Progenitor cell of endocrine pancreas (in vitro differentiated cells): ENCODE measurements around the gene CREB3L1. TPM values are rescaled to one million over a fixed set of nuclear protein-coding genes. Genes with fewer than 3 reads are reported as not detected.

Source experiments
- DNase-seq: peaks from one replicate; pipeline ENCODE4 v3.0.0; 2021; ENCODE audit warnings: low spot score; ENCODE audit not compliant: unreplicated experiment
- H3K27ac Mint-ChIP-seq: 2 replicates; pipeline ENCODE4 v1.8.0; 2021; ENCODE audit warnings: mild to moderate bottlenecking, moderate library complexity, mixed read lengths
- H3K27me3 Mint-ChIP-seq: 2 replicates; pipeline ENCODE4 v1.8.0; 2021; ENCODE audit warnings: mixed read lengths
- H3K36me3 Mint-ChIP-seq: 2 replicates; pipeline ENCODE4 v1.8.0; 2022; ENCODE audit warnings: mixed read lengths; ENCODE audit not compliant: insufficient read depth
- H3K4me1 Mint-ChIP-seq: 2 replicates; pipeline ENCODE4 v1.8.0; 2021; ENCODE audit warnings: low read depth, mixed read lengths
- H3K4me3 Mint-ChIP-seq: 2 replicates; pipeline ENCODE4 v1.8.0; 2021; ENCODE audit warnings: low read depth, mild to moderate bottlenecking, moderate library complexity, mixed read lengths
- H3K9me3 Mint-ChIP-seq: 2 replicates; pipeline ENCODE4 v1.8.0; 2021; ENCODE audit warnings: low read depth, mixed read lengths
- total RNA-seq: library from RNA; stranded (reverse); gene quantifications from 2 replicates; pipeline ENCODE4 v1.2.1, GENCODE V29; 2021
- TF ChIP-seq, protein P1 (sequence below): fragments of 200-600 bp; sonication (generic); IDR thresholded peaks from one replicate; pipeline ENCODE4 v1.5.0; 2021; ENCODE audit warnings: antibody characterized with exemption, mild to moderate bottlenecking; ENCODE audit not compliant: unreplicated experiment

The CREB3L1 gene
- total RNA-seq, 1 donor from 2014 or later, result 9.6 TPM

DNA sequence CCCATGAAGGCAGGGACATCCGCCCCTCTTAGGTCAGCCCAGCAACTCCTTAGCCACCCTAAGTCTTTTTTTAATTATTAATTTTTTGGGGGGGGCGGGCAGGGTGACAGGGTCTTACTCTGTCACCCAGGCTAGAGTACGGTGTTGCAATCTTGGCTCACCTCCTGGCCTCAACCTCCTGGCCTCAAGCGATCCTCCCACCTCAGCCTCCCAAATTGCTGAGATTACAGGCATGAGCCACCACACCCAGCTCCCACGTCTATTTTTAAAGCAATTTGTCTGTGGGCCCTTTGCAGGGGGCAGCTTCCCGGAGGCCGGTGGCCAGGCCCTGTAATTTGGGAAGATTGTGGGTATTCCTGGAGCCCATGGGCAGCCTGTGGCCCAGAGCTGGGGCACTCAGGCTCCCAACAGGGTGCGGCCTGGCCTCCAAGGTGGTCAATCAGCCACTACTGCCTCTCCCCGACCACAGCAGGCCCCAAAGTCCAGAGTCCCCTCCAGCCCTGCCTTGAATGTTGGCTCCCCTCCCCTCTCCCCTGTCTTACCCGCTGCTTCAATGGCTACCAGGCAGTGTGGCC lies 27.2 kb downstream of the CREB3L1 start:
- no peak for DNase-seq
- TF ChIP-seq, protein P1, sequence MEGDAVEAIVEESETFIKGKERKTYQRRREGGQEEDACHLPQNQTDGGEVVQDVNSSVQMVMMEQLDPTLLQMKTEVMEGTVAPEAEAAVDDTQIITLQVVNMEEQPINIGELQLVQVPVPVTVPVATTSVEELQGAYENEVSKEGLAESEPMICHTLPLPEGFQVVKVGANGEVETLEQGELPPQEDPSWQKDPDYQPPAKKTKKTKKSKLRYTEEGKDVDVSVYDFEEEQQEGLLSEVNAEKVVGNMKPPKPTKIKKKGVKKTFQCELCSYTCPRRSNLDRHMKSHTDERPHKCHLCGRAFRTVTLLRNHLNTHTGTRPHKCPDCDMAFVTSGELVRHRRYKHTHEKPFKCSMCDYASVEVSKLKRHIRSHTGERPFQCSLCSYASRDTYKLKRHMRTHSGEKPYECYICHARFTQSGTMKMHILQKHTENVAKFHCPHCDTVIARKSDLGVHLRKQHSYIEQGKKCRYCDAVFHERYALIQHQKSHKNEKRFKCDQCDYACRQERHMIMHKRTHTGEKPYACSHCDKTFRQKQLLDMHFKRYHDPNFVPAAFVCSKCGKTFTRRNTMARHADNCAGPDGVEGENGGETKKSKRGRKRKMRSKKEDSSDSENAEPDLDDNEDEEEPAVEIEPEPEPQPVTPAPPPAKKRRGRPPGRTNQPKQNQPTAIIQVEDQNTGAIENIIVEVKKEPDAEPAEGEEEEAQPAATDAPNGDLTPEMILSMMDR, result no peak
- Mint-ChIP-seq H3K4me3 (no peak overlapping the region), H3K9me3 (no peaks in the 10 kb centered on the region), H3K36me3 (no peaks in the 10 kb centered on the region), H3K4me1 (peaks cover 10% of the 10 kb centered on the region), H3K27me3 (no peaks in the 10 kb centered on the region), H3K27ac (no peak overlapping the region)

DNA sequence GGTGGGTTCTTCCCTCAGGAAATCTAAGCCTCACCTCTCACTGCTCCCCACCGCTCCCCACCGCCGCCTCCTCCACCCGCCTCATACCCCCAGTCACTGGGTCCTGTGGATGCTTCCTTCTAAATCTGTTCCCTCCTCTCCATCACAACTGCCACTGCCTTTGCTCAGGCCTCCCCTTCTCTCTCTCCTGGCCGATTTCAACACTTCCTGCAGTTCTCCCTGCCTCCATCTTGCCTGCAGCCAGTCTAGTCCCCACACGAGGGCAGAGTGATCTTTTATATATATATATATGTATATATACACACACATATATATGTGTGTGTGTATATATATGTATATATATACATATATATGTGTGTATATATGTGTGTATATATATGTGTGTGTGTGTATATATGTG lies 27.8 kb downstream of the CREB3L1 start:
- H3K4me1 Mint-ChIP-seq, result peaks cover 10% of the 10 kb centered on the region
- H3K9me3 Mint-ChIP-seq, result no peaks in the 10 kb centered on the region
- DNase-seq, result no peak
- H3K36me3 Mint-ChIP-seq, result no peaks in the 10 kb centered on the region
- TF ChIP-seq, protein P1, result no peak
- peak overlapping the region; percentile 59 for H3K27ac Mint-ChIP-seq
- no peak overlapping the region for H3K4me3 Mint-ChIP-seq
- no peaks in the 10 kb centered on the region for H3K27me3 Mint-ChIP-seq

DNA sequence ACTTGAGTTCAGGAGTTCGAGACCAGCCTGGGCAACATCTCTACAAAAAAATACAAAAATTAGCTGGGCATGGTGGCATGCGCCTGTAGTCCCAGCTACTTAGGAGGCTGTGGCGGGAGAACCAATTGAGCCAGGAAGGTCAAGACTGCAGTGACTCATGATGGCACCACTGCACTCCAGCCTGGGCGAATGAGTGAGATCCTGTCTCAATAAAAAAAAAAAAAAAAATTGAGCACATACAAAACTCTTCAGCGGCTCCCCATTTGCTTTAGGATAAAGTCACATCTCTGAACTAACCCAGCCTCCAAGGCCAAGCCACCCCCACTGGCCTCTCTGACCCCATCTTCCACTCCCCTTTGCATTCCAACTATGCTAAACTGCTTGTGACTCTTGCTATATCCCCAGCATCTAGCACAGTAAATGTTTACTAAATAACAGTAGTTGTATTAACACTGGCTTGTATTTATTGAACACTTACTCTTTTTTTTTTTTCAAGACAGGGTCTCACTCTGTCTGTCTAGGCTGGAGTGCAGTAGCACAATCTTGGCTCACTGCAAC lies 28.9 kb downstream of the CREB3L1 start:
- TF ChIP-seq, protein P1, result no peak
- no peak for DNase-seq
- Mint-ChIP-seq H3K4me3 (no peak overlapping the region), H3K9me3 (no peaks in the 10 kb centered on the region), H3K36me3 (peaks cover 1% of the 10 kb centered on the region), H3K27me3 (no peaks in the 10 kb centered on the region), H3K27ac (no peak overlapping the region), H3K4me1 (peaks cover 10% of the 10 kb centered on the region)

DNA sequence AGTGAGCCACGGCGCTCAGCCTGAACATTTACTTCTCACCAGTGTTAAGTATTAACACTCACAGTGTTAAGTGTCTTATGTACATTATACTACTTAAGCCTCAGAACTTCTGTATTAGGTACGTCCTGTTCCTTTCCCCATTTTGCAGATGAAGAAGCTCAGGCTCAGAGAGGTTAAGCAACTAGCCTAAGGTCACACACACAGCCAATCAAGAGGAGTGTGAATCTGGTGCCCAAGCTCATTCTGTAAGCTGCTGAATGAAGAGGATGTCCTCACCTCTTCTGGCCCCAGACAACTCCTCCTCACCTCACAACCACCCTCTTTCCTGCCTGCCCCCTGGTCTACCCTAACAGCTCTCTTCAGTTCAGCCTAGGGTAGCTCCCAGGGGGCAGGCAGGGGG lies 29.9 kb downstream of the CREB3L1 start:
- H3K4me3 Mint-ChIP-seq, result no peak overlapping the region
- H3K27ac Mint-ChIP-seq, result no peak overlapping the region
- H3K36me3 Mint-ChIP-seq, result peaks cover 1% of the 10 kb centered on the region
- DNase-seq, result no peak
- TF ChIP-seq, protein P1, result no peak
- no peaks in the 10 kb centered on the region for H3K27me3 Mint-ChIP-seq
- no peaks in the 10 kb centered on the region for H3K9me3 Mint-ChIP-seq
- peaks cover 10% of the 10 kb centered on the region for H3K4me1 Mint-ChIP-seq

DNA sequence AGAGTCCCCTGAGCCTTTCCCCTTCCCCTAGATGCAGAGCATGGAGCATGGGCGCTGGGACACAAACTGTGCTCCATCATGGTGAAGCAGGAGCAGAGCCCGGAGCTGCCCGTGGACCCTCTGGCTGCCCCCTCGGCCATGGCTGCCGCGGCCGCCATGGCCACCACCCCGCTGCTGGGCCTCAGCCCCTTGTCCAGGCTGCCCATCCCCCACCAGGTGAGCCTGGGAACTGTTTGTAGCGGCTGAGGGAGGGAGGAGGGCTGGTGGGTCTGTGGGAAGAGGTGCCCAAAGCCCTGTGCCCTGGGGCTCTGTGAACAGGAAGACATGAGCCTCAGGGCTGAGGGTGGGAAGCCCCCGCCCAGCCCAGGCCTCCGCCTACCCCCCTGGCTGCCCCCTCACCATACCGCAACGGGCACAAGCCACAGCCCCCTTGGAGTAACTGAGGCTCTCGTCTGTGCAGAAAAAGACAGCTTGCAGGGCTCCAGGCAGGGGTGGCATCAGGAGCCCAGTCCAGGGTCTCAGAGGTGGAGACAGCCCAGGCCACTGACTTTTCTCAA lies 30.4 kb downstream of the CREB3L1 start:
- Mint-ChIP-seq H3K9me3 (no peaks in the 10 kb centered on the region), H3K27ac (no peak overlapping the region), H3K4me3 (no peak overlapping the region), H3K36me3 (peaks cover 1% of the 10 kb centered on the region), H3K4me1 (peaks cover 10% of the 10 kb centered on the region), H3K27me3 (no peaks in the 10 kb centered on the region)
- no peak for DNase-seq
- TF ChIP-seq, protein P1, result no peak
